ENCODE results near the gene CYTL1. TPM values are rescaled to one million over a fixed set of nuclear protein-coding genes. Genes with fewer than 3 reads are reported as not detected.

The CYTL1 gene
- polyA plus RNA-seq, 1 donor from 2014 or later, result not detected

DNA sequence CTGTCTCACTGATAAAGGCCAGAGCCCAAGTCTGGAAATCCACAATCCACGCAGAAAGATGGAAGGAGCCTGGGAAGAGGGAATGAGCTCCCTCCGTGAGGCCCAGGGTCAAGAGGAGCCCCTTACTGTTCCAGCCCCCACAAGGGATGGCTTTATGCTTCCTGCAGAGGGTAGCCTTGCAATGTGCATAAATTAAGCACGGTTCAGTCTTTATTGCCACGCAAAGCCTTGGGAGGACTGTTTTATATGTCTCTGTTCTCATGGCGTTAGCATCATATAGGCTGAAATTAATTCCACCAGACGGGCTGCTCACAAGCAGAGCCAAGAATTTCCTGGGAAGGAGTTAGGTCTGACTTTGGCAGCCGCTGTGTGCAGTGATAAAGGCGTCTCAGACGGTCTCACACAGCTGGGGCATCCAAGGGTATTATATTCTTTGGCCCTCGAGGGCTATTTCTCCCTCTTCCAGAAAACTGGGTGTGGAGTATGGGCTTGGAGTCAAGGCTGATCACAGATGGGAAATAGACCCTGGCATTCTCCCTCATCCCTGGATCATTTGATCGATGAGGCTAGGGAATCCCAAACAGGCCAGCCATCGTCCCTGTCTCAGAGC is 38.5 kb downstream of the CYTL1 start:
- H3K9ac ChIP-seq (ENCODE audit: low read length), result no peak overlapping the region
- H3K79me2 ChIP-seq (replicated peaks; ENCODE audit: insufficient read depth, low read length), result no peaks in the 10 kb centered on the region
- TF ChIP-seq POLR2AphosphoS5 (IDR thresholded peaks at IDR 0.05) (no peak), EZH2 (IDR thresholded peaks at IDR 0.05; ENCODE audit: borderline replicate concordance, insufficient read depth, low read length, poor library complexity, severe bottlenecking) (no peak), EP300 (conservative IDR thresholded peaks at IDR 0.05; ENCODE audit: poor library complexity, severe bottlenecking) (no peak), MXI1 (conservative IDR thresholded peaks at IDR 0.05; ENCODE audit: poor library complexity, severe bottlenecking) (no peak), TAF1 (IDR thresholded peaks at IDR 0.05; ENCODE audit: low read depth) (no peak), RAD21 (conservative IDR thresholded peaks at IDR 0.05) (no peak), SMC3 (conservative IDR thresholded peaks at IDR 0.05; ENCODE audit: poor library complexity) (no peak)
- TF ChIP-seq, protein P1, sequence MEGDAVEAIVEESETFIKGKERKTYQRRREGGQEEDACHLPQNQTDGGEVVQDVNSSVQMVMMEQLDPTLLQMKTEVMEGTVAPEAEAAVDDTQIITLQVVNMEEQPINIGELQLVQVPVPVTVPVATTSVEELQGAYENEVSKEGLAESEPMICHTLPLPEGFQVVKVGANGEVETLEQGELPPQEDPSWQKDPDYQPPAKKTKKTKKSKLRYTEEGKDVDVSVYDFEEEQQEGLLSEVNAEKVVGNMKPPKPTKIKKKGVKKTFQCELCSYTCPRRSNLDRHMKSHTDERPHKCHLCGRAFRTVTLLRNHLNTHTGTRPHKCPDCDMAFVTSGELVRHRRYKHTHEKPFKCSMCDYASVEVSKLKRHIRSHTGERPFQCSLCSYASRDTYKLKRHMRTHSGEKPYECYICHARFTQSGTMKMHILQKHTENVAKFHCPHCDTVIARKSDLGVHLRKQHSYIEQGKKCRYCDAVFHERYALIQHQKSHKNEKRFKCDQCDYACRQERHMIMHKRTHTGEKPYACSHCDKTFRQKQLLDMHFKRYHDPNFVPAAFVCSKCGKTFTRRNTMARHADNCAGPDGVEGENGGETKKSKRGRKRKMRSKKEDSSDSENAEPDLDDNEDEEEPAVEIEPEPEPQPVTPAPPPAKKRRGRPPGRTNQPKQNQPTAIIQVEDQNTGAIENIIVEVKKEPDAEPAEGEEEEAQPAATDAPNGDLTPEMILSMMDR (IDR thresholded peaks at IDR 0.05; ENCODE audit: poor library complexity, severe bottlenecking), result no peak
- TF ChIP-seq, protein P2, sequence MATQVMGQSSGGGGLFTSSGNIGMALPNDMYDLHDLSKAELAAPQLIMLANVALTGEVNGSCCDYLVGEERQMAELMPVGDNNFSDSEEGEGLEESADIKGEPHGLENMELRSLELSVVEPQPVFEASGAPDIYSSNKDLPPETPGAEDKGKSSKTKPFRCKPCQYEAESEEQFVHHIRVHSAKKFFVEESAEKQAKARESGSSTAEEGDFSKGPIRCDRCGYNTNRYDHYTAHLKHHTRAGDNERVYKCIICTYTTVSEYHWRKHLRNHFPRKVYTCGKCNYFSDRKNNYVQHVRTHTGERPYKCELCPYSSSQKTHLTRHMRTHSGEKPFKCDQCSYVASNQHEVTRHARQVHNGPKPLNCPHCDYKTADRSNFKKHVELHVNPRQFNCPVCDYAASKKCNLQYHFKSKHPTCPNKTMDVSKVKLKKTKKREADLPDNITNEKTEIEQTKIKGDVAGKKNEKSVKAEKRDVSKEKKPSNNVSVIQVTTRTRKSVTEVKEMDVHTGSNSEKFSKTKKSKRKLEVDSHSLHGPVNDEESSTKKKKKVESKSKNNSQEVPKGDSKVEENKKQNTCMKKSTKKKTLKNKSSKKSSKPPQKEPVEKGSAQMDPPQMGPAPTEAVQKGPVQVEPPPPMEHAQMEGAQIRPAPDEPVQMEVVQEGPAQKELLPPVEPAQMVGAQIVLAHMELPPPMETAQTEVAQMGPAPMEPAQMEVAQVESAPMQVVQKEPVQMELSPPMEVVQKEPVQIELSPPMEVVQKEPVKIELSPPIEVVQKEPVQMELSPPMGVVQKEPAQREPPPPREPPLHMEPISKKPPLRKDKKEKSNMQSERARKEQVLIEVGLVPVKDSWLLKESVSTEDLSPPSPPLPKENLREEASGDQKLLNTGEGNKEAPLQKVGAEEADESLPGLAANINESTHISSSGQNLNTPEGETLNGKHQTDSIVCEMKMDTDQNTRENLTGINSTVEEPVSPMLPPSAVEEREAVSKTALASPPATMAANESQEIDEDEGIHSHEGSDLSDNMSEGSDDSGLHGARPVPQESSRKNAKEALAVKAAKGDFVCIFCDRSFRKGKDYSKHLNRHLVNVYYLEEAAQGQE (IDR thresholded peaks at IDR 0.05; ENCODE audit: borderline replicate concordance), result no peak
- H3K36me3 ChIP-seq (ENCODE audit: insufficient read depth, low read length), result no peaks in the 10 kb centered on the region
- no peak overlapping the region for H3K4me3 ChIP-seq (ENCODE audit: low read length)
- H3F3A ChIP-seq (ENCODE audit: insufficient read depth, low read length, poor library complexity, severe bottlenecking), result no peaks in the 10 kb centered on the region
- no peaks in the 10 kb centered on the region for H3K9me2 ChIP-seq (ENCODE audit: insufficient read depth, low read length)
- H3K27ac ChIP-seq (ENCODE audit: low read length), result no peak overlapping the region
- H3K4me2 ChIP-seq (ENCODE audit: low read length), result no peak overlapping the region
- no peaks in the 10 kb centered on the region for H3K27me3 ChIP-seq (ENCODE audit: insufficient read depth, low read depth, low read length)
- H2AFZ ChIP-seq (ENCODE audit: low read depth, low read length), result no peak overlapping the region
- H4K20me1 ChIP-seq (ENCODE audit: insufficient read depth), result no peaks in the 10 kb centered on the region
- no peaks in the 10 kb centered on the region for H3K9me3 ChIP-seq (ENCODE audit: low read length)

DNA sequence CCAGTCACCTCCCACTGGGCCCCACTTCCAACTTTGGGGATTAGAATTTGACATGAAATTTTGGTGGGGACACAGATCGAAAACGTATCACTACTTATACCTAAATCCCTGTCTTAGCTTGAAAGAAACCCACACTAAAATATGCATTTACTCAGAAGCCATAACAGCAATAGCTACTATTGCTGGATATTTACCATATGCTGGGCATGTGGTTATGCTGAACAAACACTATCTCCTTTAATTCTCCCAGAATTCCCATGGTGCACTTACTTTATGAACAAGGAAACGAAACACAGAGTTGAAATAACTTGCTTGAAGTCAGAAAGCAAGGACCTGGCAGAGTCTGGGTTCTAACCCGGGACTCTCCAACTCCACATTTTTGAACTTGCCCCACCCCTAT is 39.3 kb downstream of the CYTL1 start:
- H3K36me3 ChIP-seq (ENCODE audit: insufficient read depth, low read length), result no peaks in the 10 kb centered on the region
- H3K79me2 ChIP-seq (replicated peaks; ENCODE audit: insufficient read depth, low read length), result no peaks in the 10 kb centered on the region
- no peaks in the 10 kb centered on the region for H3K9me3 ChIP-seq (ENCODE audit: low read length)
- no peak overlapping the region for H3K9ac ChIP-seq (ENCODE audit: low read length)
- H4K20me1 ChIP-seq (ENCODE audit: insufficient read depth), result no peaks in the 10 kb centered on the region
- no peak overlapping the region for H3K4me3 ChIP-seq (ENCODE audit: low read length)
- H3K9me2 ChIP-seq (ENCODE audit: insufficient read depth, low read length), result no peaks in the 10 kb centered on the region
- H2AFZ ChIP-seq (ENCODE audit: low read depth, low read length), result no peak overlapping the region
- TF ChIP-seq, protein P2 (IDR thresholded peaks at IDR 0.05; ENCODE audit: borderline replicate concordance), result no peak
- TF ChIP-seq, protein P1 (IDR thresholded peaks at IDR 0.05; ENCODE audit: poor library complexity, severe bottlenecking), result no peak
- TF ChIP-seq TAF1 (IDR thresholded peaks at IDR 0.05; ENCODE audit: low read depth) (no peak), RAD21 (conservative IDR thresholded peaks at IDR 0.05) (no peak), EP300 (conservative IDR thresholded peaks at IDR 0.05; ENCODE audit: poor library complexity, severe bottlenecking) (no peak)
- H3K27me3 ChIP-seq (ENCODE audit: insufficient read depth, low read depth, low read length), result no peaks in the 10 kb centered on the region
- no peaks in the 10 kb centered on the region for H3F3A ChIP-seq (ENCODE audit: insufficient read depth, low read length, poor library complexity, severe bottlenecking)
- H3K27ac ChIP-seq (ENCODE audit: low read length), result no peak overlapping the region
- H3K4me2 ChIP-seq (ENCODE audit: low read length), result no peak overlapping the region
